AG09309 (cell line): Measurements from ENCODE around the gene SLIT3.

Experiments used
- DNase-seq: peaks from one replicate; pipeline ENCODE4 v3.0.0-alpha.2; 2010; ENCODE audit warnings: low read depth
- H3K4me3 ChIP-seq: 2 replicates; pipeline ENCODE4 v1.5.1; 2011; ENCODE audit warnings: mild to moderate bottlenecking, low read depth, low read length, moderate library complexity; ENCODE audit not compliant: control insufficient read depth
- CTCF ChIP-seq: IDR thresholded peaks from 2 replicates; pipeline ENCODE4 v1.5.1; 2011; ENCODE audit warnings: mild to moderate bottlenecking, low read depth, low read length, inconsistent platforms; ENCODE audit not compliant: insufficient read depth, control insufficient read depth; ENCODE audit errors: missing control alignments

The SLIT3 gene

GRCh38 chr5:169270827-169271226, 30.1 kb downstream of the SLIT3 start:
- no peak overlapping the region for H3K4me3 ChIP-seq
- DNase-seq: no peak
- TF ChIP-seq CTCF: no peak

GRCh38 chr5:169268019-169268418, 32.9 kb downstream of the SLIT3 start:
- H3K4me3 ChIP-seq: no peak overlapping the region
- TF ChIP-seq CTCF: no peak
- peak; percentile 85 for DNase-seq

GRCh38 chr5:169265888-169266287, 35.1 kb downstream of the SLIT3 start:
- no peak for TF ChIP-seq CTCF
- DNase-seq: no peak

GRCh38 chr5:169263591-169263990, 37.3 kb downstream of the SLIT3 start:
- H3K4me3 ChIP-seq: no peak overlapping the region
- DNase-seq: no peak
- TF ChIP-seq CTCF: no peak

More at GRCh38 chr5:169265888-169266287, 35.1 kb downstream of the SLIT3 start:
- H3K4me3 ChIP-seq: no peak overlapping the region

GRCh38 chr5:169260896-169261569, 39.9 kb downstream of the SLIT3 start:
- TF ChIP-seq CTCF: no peak
- no peak overlapping the region for H3K4me3 ChIP-seq
- no peak for DNase-seq

- no peak overlapping the region for H3K4me3 ChIP-seq
- DNase-seq: peak; percentile 87
- TF ChIP-seq CTCF: no peak
Measured at GRCh38 chr5:169258372-169259000, 42.5 kb downstream of the SLIT3 start.
